ENCODE measurements around the gene HINT2.

- TF ChIP-seq CTCF (IDR thresholded peaks at IDR 0.05) = no peak
- no peak for TF ChIP-seq EZH2 (IDR thresholded peaks at IDR 0.05; ENCODE audit: borderline replicate concordance, insufficient read depth, low read depth, low read length, poor library complexity, severe bottlenecking)
These were observed 51.0 kb downstream of the HINT2 start for GRCh38 chr9:35763803-35764202.

Data from B cell (primary cell).